Right hindlimb (tissue), 1 donor: ENCODE results near the gene RHOC.

Experiments used
- DNase-seq: peaks from one replicate; pipeline ENCODE4 v3.0.0-alpha.2; 2018

The RHOC gene

DNA sequence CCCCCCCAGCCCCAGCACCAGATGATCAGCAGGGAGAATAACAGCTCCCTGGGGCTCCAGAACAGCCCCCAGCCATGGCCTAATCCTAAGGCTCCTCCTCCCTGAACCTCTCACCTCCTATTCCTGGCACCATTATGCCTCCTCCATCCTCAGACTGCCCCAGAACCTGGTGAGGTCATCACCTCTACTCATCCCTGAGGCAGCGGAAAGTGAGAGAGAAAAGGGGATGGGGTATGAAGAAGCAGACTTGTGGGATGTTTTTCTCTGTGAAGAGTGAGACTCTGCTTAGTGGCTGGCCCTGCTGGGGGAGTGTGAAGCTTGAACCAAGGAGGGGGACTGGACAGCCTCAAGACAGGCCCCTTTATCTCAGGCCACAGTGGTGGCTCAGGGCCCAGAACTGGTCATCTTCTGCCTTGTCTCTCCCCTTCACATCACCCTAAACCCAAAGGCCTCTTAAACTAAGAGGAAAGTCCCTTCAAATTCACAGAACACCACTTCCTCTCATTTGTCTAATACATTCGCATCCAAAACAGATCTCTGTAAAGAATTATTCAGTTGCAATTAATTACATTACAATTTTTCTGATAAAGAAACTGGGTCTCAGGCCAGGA lies 10.4 kb upstream of the RHOC start:
- peak; percentile 22 for DNase-seq

- peak; percentile 92 for DNase-seq
Observed at GRCh38 chr1:112716133-112716720, 9.3 kb upstream of the RHOC start.

- peak; percentile 93 for DNase-seq
Observed at GRCh38 chr1:112715264-112716053, 8.5 kb upstream of the RHOC start, which contains the start of gene PPM1J. TSS of gene PPM1J (minus strand) at chr1:112715332. CDS start at chr1:112715301, 31 bp downstream.

DNA sequence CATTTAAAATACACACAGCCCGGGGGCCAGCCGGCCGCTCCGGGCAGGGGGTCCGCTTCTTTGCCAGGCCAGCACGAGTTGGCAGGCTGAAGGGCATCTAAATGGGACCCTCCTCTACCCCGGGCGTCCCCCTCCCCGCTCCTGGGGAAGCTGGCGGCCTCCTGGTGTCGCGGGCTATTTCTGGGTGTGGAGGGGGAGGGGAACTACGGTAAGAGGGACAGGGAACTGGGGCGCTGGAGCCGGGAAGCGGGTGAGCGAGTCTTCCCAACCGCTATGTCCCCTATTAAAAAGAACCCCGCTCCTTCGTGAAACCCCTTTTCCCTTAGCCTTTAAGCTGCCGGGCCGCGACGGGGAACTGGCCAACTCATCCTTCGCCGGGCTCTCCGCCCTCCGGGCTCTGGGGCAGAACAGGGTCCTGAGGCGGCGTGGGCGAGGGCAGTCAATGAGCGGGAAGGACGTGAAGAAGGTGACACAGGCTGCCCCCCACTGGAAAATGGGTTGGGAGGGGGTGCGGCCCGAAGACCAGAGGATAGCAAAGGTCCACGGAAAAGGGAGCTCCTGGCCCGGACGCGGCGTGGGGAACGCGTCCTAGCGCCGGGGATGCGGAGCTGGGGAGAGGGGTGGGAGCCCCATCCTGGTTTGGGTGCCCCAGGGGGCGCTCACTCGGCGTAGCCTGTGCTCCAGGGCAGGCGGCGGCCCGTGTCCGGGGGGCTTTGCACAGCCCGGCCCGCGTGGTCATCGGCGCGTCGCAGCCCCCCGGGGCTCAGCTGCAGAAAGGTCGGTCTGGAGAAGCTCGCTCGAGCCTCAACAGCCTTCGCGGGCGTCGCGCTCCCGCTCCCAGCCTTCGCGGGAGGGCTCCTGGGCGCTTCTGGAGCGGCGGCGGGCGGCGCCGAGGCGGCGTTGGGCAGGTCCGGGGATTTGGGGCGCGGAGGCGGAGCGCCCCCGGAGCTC lies 7.7 kb upstream of the RHOC start:
- DNase-seq = peak; percentile 57

DNA sequence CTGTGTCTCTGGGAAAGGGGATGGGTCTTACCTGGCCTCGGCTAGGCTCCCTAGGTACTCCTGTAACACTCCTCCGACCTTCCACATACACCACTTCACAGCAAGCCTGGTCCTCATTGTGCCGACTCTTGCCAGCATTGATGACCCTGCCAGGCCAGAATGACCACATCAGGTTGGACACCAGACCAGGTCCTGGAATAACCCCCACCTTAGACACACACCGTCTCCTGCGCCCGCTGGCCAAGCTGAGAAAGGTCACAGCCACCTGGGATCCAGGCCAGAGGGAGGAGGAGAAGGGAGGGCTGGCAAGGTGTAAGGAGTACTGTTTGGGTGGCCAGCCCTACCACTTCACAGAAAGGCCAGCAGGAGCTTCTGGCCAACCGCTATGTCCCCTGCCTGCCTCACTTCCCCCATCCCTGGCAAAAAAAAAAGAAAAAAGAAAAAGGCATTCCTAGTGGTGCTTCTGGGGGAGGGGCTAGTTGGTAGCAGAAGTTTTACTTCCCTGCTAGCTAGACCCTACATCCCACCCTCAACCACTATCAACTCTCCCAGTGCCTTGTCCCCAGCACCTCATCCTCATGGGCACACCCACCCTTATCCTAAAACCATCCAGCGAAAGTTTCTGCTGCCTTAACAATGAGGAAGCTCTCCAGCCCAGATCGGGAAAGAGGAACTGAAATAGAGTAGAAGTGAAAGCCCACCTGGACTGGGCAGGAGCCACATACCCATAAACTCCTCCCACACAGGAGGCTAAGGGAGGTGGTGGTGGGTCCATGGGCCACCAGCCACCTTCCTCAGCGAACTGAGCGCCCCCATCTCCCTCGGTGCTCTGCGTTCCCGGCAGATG lies 6.8 kb upstream of the RHOC start:
- DNase-seq = peak; percentile 26

DNA sequence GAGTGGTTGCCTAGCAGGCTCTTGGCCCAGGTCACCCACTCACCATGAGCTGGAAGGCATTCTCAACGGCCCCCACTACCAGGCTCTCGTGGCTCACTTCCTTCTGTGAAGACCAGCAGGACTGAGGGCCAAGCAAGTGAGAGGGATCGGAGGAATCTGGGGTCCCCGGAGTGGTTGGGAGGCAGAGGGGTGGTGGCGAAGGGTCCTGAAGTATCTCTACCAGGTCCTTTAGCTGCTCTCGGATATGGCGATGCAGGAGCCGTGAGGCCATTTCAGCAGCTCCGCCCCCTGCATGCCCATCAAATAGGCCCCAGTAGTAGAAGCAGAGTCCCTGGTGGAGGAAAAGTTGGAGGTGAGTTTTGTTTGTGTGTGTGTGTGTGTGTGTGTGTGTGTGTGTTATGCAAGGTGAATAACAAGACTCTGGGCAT lies 5.8 kb upstream of the RHOC start:
- no peak for DNase-seq

DNA sequence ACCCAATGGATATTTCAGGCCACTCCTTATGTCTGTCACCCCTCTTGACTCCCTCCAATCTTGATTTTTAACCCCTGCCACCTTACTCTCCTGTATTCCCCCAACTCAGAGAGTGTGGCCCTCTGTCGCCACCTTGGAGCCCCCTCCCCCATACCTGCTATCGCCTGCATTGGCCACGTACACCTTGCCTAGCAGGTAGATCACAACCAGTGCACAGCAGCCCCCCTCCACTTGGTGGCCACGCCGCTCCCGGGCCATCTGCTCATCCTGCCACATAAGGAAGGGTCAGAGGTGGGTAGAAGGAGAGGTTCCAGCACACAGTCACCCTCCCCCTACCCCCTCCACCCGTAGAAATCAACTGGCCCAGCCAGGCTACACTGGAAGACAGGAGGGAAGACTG lies 5.3 kb upstream of the RHOC start:
- no peak for DNase-seq

GRCh38 chr1:112711670-112712069 lies 4.7 kb upstream of the RHOC start:
- DNase-seq = peak; percentile 18

- no peak for DNase-seq
Observed at GRCh38 chr1:112711041-112711440, 4.1 kb upstream of the RHOC start.

DNA sequence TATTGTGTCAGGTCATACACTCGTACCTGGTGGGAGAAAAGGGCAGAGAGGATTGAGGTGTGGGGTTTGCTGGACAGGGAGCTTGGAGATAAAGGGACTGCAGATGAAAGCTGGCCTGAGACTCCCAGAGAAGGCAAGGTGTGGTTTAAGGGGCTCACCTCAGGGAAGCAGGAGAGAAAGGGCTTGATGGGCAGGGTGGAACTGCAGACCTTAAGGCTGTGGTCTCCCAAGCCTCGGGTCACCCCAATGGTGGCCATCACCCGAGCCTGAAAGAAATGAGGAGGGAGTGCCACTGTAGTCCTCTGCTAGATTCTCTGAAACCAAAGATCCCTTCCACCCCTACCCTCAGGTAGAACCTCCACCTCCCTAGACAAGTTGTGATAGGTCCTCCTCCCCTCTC lies 3.7 kb upstream of the RHOC start:
- no peak for DNase-seq

DNA sequence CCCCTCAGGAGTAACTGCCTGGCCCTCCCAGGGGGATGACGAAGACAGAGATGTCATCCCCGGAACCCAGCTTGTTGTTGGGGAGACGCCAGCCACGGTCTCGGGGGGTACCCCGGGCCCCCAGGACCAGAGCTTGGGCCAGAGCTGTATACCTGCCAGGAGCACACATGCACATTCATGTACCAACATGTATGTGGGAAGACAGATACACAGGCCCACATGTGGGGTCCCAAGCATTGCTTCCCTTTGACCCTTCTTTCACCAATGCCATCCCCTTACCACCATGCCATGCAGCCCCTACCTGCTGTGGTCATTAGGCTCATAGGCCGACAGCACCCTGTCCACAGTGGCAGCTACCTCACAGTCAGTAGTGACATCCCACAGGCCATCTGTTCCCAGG lies 3.2 kb upstream of the RHOC start:
- DNase-seq = no peak

DNA sequence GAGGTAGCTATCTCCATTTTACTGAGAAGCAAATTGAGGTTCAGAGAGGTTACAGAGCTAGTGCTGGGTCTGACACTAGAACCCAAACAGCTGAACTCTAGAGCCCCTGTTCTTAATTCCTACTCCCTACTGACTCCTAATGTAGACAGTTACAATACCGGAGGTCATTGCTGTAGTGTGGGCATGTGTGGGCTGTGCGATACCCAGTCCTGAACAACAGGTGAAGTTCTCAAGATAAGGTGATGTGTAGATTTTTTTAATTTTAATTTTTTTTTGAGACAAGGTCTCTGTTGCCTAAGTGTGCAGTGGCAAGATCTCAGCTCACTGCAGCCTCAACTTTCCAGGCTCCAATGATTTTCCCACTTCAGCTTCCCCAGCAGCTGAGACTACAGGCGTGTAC lies 1.6 kb upstream of the RHOC start:
- no peak for DNase-seq

DNA sequence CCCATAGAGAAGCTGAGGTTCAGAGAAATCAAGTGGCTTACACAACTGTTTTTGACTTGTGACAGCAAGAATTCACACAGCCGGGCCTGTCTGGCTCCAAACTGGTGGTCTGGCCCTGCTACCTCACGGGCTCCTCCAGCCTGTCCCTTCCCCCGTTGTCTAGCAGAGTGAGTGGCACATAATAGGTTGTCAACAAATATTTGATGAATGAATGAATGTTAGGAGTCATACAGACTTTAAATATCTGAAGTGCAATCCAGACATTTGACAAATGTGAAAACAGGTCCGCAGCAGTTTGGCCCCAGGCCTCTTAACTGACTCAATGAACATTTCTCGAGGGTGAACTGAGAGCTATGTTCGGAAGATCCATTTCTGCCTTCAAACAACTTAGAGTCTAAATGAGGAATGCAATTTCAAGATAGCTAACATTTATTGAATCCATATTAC lies 1.1 kb upstream of the RHOC start:
- DNase-seq = no peak

- DNase-seq = peak; percentile 92
Observed at GRCh38 chr1:112707221-112708001, 484 bp upstream of the RHOC start.

DNA sequence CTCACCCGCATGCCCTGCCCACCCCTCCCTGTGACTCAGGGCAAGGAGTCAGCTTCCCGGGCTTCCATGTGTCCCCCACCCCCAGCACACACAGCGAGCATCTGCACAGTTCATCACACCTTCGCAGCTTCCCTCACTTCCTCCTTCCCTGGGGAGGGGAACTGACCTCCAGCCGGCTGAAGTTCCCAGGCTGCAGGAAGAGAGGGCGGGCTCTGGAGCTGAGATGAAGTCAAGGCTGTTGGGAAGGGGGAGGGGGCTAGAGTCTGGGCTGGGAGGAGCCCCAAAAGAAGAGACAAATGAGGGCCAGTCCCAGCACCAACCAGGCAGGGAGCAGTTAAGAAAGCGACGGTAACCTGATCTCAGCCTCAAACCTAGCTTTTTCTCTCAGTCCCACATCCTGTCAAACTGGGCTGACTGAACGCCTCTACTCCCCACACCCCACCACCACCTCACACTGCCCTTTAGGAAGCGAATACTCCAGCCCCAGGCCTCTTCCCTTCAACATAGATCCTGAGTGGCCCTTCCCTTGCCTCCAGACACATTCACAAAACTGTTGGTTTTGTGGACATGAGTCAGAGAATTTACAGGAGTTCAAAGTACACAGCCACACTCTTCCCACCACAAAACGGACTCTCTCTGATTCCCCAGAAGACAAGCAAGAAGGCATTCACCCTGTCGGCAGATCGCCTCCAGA lies 1.8 kb downstream of the RHOC start:
- DNase-seq = peak; percentile 96

GRCh38 chr1:112704391-112704933 lies 2.5 kb downstream of the RHOC start:
- no peak for DNase-seq

DNA sequence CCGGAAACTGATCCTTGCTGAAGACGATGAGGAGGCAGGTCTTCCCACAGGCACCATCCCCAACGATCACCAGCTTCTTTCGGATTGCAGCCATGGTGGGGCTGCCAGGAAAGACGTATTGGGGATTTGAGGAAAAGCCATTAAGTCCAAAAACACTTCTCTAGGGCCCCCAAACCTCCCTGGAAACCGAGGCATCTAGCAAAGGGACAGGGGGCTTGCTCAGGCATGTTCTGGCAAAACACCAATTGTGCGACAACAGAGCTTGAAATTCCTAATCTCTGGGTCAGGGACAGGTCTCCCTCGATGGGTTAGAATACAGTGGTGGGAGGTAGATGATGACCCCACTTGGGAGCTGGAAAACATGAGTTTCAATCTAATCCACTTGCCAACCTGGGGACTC lies 3.2 kb downstream of the RHOC start:
- DNase-seq = no peak

- DNase-seq = no peak
Observed at GRCh38 chr1:112702420-112703261, 4.3 kb downstream of the RHOC start.

DNA sequence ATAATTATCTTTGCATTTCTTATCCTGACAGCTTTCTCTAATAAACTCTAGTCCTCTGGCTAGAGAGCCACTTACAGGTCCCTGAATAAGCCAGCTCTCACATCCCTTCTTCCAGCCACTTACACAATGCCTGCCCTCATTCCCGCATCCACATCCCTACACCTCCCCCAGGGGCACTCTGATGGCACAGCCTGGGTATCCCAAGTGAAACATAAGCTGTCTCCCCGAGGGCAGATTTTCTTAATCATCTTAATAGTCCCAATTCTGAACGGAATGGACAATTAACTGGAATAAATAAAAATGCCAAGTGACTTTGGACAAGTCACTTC lies 4.9 kb downstream of the RHOC start:
- peak; percentile 34 for DNase-seq
